Raji (cell line): ENCODE results near the gene TARDBP.

Experiments
- POLR2A ChIP-seq: IDR thresholded peaks from 2 replicates; pipeline ENCODE4 v1.6.1; 2011; ENCODE audit warnings: low read depth, low read length, control low read depth; ENCODE audit not compliant: insufficient read depth

The TARDBP gene

DNA sequence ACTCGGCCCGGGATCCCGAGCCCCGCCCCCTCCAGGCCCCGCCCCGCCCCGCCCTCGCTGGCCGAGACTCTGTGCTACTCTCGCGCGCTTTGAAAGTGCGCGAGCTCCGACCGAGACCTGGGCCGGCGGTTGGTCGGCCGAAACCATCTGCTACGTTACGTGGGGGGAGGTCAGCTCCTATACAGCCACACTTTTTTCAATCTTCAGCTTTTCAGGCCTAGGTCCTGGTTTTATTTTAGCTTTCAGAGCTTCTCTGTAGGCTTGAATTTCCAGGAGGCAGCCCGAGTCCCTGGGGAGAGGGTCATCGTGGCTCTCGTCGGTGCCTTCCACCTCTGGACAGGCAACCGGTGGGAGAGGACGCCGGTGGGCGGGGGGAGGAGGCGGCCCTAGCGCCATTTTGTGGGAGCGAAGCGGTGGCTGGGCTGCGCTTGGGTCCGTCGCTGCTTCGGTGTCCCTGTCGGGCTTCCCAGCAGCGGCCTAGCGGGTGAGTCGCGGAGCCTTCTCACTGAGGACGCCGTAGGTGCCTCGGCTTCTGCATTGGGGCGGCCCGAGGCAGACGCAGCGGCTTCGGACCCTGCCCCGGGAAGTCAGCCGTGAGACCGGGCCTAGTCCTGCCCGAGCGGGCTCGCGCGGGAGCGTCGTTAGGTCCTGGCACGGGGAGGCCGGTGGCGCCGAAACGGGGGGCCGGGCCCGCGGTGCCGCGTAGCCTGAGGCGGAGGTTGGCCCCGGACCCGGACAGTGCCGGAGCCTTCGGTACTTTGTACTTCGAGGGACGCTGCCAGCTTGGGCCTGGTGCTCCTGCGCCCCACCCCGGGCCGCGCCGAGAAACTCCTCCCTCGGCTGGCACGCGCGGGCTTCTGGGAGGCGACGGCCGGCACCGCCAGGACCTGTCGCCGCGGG is at the start of gene TARDBP:
Gene TARDBP (plus strand): TSS at position 395 of the 900 bp plus-strand sequence. CDS start 1,074 bp downstream, outside the sequence.
- peak; percentile 95 for TF ChIP-seq POLR2A

DNA sequence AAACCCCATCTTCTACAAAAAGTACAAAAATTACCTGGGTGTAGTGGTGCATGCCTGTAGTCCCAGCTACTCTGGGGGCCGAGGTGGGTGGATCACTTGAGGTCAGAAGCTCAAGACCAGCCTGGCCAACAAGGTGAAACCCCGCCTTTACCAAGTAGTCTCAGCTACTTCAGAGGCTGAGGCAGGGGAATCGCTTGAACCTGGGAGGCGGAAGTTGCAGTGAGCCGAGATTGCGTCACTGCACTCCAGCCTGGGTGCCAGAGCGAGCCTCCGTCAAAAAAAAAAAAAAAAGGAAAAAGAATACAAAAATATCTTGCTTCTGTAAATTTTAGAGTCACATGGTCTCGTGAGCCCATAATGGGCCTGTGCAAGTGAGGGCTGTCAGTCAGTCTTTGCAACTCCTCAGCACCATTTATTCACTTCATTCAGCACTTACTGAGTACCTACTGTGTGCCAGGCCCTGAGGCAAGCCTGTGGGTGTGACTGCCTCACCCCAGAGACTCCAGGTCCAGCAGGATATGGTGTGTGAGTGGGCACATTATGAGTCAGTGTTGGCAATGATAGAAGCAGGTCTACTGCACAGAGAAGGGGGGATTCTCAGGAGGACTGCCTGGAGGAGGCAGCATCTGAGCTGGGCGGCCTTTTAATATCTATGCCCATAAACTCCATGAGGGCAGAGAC is 46.8 kb upstream of the TARDBP start:
- no peak for TF ChIP-seq POLR2A

DNA sequence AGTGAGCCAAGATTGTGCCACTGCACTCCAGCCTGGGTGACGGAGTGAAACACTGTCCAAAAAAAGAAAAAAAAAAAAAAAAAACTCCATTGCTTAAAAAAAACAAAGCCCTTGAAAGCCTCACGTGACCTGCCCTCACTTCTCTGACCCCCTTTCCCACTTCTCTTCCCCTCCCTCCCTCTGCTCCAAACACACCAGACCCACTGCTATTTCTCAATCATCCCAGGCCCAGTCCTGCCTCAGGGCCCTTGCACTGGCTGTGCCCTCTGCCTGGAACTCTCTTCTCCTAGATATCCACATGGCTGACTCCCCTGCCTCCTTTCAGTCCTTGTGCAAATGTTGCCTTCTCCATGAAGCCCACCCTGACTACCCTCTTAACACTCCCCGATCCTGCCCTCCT is 45.4 kb upstream of the TARDBP start:
- no peak for TF ChIP-seq POLR2A

DNA sequence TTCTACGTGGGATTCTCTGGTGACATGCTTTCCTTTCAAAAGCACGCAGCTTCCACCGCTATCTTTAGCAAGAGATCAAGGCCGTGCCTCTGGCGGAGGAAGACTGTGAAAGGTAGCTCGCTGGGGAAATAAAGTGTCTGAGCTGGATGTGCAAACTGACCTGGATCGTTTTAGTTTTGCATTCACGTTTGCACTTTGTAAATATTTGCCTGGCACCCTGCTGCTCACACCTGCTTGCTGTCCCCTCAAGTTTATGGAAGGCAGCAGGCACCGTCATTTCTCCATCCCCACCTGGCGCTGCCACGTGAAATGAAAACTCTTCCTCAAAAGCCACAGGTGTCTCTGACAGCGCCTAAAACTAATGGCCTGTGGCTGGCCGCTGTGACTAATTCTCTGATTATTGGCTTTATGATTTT is 44.0 kb upstream of the TARDBP start:
- TF ChIP-seq POLR2A = no peak

DNA sequence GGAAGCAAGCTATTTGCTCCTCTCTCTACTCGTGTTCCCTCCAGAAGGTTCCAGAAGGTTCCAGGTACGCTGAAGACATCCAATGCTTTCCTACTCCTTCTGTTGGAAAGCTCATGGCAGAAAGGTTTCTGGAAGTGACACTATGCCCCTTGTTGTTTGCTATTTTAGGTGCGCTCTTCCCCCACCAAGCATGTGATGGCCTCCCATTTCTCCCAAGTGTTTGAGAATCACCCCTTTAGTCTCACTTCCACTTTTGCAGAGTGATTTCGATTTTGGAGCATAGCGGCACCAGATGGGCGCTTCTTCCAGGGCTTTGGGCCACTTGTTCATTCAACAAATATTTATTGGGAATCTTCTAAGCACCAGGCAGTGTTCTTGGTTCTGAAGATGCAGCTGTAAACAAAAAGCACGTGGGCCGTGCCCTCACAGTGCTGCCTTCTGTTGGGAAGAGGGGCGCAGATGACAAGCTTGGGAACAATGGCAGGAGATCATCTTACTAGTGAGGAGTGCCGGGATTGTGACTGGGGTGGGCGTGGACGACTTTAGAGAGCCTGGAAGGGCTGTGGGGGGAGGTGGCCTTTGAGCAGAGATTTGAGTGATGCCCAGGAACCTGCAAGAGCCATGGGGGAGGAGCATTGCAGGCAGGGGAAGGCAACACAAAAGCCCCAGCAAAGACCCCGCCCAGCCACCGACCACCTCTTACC is 43.0 kb upstream of the TARDBP start:
- no peak for TF ChIP-seq POLR2A

DNA sequence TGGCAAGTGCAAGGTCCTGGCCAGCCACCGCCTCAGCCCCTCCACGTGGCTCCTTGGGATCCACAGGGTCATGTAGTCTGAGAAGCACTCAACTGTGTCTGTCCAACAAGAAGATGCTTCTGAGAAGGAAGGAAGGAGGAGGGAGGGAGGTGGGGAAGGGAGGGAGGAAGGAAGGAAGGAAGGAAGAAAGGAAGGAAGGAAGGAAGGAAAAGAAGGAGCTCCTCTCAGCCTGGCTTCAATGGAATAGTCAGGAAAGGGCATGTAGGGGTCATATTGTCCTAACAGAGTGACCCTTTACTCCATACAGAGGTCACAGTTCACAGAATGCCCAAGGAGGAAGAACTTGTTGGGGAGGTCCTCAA is 42.5 kb upstream of the TARDBP start:
- TF ChIP-seq POLR2A = no peak

DNA sequence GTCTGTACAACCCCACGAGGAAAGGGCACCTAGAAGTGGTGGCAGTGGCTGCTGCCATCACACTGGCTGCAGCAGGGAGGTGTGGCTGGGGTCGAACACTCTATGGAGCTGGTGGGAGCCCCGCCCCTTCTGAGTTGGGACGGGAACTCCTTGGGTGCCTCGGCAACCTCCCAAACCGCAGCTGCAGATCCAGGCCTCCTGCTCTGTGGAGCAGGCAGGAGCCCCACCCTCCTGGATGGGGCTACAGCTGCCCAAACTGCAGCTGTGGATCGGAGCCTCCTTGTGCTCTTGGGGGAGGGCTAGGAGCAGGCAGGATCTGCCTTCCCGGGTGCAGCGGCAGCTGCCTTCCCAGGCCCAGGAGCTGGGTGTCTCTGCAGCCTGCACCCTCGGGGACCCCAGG is 38.9 kb upstream of the TARDBP start:
- no peak for TF ChIP-seq POLR2A

DNA sequence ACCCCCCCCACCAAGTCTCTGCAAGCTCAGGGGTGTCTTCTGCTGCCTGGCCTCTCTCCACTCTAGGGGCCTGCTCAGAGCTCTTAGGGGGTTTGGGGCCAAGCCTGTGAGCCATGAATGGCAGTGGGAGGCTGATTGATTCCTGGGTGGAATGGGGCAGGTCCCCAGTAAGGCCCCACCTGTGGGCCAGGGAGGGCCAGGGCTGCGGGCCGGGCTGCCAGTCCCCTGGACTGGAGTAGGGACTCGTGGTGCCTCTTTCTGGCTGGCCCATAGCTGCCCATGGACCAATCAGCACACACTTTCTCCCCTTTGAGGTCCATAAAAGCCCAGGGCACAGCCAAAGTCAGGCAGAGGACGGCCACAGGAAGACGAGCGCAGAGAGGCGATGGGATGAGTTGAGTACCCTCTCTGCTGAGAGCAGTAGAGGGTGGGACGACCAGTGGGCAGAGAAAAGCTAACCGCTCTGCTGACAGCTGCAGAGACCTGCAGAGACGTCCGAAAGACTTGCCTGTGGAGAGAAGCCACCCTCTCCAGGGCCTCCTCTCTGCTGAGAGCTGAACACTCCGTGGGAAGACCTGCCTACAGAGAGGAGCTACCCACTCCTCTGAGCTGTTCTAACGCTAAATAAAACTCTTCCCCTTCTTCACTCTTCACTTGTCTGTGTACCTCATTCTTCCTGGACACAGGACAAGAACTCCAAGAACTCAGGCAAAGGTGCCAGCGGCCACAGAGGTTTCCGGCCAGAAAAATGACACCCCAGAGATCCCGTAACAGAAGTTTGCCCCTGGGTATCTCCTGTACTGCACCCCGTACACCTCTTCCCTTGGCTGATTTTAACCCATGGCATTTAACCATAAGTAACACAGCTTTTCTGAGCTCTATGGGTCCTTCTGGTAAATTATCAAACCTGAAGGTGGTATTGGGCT is 38.2 kb upstream of the TARDBP start:
- TF ChIP-seq POLR2A = no peak

DNA sequence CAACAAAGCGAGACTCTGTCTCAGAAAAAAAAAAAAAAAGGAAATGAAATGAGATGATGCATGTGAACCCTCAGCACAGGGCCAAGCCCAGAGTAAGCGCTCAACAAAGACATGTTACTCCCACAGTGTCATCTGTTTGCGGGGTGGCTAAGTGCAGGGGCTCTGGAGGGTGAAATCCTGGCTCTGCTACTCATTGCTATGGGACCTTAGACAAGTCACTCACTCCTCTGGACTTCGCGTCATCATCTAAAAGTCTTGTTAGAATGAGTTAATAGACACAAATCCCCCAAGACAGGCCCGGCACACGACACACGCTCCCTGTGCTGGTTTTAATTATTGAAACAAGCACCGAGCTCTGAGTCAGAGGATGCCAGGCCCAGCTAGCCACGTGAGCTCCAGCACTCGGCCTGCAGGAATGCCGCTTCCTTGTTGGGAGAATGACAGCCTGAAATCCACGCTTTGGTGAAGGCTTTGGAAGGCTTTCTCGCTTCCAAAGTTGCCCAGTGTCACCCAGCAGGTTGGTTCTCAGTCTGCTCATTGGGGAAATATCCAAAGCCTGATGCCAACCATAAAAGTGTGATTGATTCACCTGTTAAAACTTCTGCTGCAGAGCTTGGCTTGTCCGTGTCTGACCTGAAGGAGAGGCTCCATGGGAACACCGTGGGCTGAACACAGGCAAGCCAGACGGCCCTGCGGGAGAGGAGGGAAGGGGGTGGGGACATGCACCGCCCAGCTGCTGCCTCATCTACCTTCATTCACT is 36.7 kb upstream of the TARDBP start:
- no peak for TF ChIP-seq POLR2A

DNA sequence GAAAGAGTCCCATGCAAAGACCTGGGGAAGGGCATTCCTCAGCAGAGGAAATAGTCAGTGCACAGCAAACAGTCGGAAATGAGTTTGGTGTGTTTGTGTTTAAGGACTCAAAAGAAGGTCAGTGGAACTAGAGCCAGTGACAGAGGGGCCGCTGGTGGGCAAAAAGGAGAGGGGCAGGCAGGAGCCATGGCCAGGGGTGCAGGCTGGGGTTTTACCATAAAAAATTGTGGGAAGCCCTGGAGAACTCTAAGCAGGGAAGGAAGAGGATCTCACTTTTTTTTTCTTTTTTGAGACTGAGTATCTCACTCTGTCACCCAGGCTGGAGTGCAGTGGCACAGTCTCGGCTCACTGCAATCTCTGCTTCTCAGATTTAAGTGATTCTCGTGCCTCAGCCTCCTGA is 33.7 kb upstream of the TARDBP start:
- TF ChIP-seq POLR2A = no peak

DNA sequence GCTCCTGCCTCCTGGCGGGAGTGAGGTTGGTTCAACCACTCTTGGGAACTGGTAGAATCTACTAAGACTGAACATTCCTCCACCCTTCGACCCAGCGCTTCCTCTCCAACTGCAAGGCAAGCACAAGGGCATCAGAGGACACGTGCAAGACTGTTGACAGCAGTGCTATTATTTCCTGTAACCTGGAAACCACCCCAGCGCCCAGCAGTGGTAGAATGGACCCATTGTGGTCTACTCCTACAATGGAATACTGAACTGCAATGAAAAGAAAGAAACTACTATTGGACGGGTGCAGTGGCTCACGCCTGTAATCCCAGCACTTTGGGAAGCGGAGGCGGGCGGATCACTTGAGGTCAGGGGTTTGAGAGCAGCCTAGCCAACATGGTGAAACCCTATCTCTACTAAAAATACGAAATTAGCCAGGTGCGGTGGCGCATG is 33.0 kb upstream of the TARDBP start:
- TF ChIP-seq POLR2A = no peak

DNA sequence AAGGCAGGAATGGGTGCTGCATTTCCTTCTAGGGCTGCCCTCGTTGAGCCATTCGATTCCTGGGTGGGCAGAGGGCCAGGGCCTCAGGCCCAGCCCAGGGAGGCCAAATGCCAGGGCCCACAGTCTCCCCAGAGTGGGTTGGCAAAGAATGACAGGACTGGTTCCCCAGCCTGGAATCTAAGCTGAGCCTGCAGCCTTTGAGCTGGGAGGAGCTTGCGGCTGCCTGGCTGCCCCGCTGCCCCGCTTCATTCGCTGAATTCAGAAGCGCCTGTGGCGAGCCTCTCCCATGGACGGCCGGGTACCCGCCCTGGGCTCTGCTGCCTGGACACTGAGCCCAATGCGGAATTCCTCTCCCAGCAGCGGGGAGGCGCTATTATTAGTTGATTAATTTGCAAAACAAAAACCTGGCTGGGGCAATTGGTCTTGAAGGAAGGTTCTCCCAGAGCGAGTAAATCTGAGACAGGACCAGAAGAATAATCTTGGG is 32.3 kb upstream of the TARDBP start:
- no peak for TF ChIP-seq POLR2A

DNA sequence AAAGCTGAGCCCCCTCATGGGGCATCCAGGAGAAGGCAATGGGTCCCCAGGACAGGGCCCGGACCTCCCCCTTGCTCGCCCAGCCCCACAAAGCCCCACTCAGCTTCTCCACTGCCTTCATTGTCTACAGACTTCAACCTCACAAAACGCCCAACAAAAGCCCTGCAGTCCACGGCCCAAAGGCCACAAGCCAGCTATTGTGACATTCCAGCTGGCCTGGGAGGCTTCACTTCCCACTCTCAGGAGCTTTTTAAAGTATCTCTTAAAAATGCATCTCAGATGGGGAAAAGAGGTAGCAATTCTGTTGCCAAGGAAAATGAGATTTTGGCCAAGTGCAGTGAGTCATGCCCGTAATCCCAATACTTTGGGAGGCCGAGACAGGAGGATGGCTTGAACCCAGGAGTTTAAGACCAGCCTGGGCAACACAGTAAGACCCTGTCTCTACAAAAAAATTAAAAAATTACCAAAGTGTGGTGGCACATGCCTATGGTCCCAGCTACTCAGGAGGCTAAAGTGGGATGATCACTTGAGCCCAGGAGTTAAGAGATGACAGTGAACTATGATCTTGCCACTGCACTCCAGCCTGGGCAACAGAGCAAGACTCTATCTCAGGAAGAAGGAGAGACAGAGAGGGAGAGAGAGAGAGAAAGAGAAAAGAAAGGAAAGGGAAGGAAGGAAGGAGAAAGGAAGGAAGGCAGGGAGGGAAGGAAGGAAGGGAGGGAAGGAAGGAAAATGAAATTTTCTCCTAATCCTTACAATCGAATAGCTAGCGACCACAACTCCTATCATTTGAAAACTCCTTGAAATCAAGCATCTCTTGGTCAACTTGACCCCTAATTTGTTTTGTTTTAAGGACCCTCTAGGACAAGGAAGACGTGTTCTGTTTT is 31.4 kb upstream of the TARDBP start:
- TF ChIP-seq POLR2A = no peak
